ENCODE measurements around the gene CLDN7. TPM values are rescaled to one million over a fixed set of nuclear protein-coding genes. Genes with fewer than 3 reads are reported as not detected.

Gene CLDN7
- total and polyA plus RNA-seq, 3 experiments from 2014 or later: 0.63 to 2.1 (median 1.1) TPM

DNA sequence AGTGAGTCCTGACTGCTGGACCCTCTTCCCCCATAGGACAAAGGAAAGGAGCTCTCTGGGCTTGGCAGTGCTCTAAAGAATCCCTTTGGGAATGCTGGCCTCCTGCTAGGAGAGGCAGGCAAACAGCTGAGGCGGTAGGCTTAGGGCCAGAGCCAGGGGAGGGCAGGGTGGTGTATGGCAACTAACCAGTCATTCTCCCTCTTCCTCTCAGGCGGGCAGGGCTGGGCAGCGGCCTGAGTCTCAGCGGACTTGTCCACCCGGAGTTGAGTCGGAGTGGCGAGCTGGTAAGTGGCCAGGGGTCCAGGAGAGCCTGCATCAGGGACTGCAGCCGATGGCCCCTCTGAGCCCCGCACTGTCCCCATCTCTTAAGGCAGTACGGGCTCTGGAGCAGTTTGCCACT lies 38.2 kb downstream of the CLDN7 start:
- H3K9me3 Mint-ChIP-seq: no peaks in the 10 kb centered on the region
- H3K4me1 Mint-ChIP-seq: peaks cover 19 to 30% (median 21%) of the 10 kb centered on the region in 3 donors
- no peaks in the 10 kb centered on the region for H3K27me3 Mint-ChIP-seq
- ChIA-PET CTCF (no interaction called here), POLR2A (interaction anchor here (1.1 kb wide), 1 partner anchor 10 kb away, joined by 3 read pairs; the partner anchor contains the start of gene DVL2)
- Histone ChIP-seq H3K27ac (ENCODE audit: low read depth, low read length) (no peak overlapping the region), H3K4me1 (ENCODE audit: insufficient read depth, low read length) (peaks cover 20% of the 10 kb centered on the region), H3K36me3 (ENCODE audit: insufficient read depth, low read length) (peaks cover 47% of the 10 kb centered on the region), H3K9me3 (ENCODE audit: low read length) (no peaks in the 10 kb centered on the region), H3K27me3 (ENCODE audit: insufficient read depth, low read length, poor library complexity, severe bottlenecking) (no peaks in the 10 kb centered on the region), H3K4me3 (ENCODE audit: low read length) (no peak overlapping the region)
- H3K27ac Mint-ChIP-seq: peak overlapping the region in 1 of 8 donors; percentile 1
- peaks cover 0 to 79% (median 2%) of the 10 kb centered on the region in 3 donors for H3K36me3 Mint-ChIP-seq
- no peak overlapping the region for H3K4me3 Mint-ChIP-seq
- no peak for DNase-seq

DNA sequence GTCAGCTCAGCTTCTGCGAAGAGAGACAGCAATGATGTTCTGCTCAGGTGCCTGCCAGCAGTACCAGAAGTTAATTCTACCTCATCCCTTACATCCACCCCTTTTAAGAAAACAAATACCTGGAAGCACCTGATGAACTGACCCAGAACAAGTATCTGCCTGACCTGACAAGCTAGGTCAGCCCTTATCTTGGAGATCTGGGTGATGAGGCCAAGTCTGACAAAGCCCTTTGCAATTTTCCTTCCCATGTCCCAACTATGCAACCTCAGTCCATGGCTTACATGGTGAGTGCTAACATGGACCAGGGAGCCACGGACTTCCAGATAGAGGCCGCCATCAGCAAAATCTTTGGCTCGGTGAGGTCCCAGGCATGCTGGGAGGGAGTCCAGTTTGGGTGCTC lies 38.9 kb downstream of the CLDN7 start:
- DNase-seq: peak in 1 of 5 donors; percentile 30
- no peaks in the 10 kb centered on the region for H3K27me3 Mint-ChIP-seq
- H3K27me3 ChIP-seq (ENCODE audit: insufficient read depth, low read length, poor library complexity, severe bottlenecking): no peaks in the 10 kb centered on the region
- no peak overlapping the region for H3K27ac ChIP-seq (ENCODE audit: low read depth, low read length)
- peaks cover 0 to 72% (median 2%) of the 10 kb centered on the region in 3 donors for H3K36me3 Mint-ChIP-seq
- ChIA-PET CTCF (no interaction called here), POLR2A (interaction anchor here (0.8 to 1.1 kb wide), 2 partner anchors 11 to 14 kb away, joined by 3 read pairs; partner anchors contain the start of gene DVL2)
- no peak overlapping the region for H3K4me3 ChIP-seq (ENCODE audit: low read length)
- H3K9me3 ChIP-seq (ENCODE audit: low read length): no peaks in the 10 kb centered on the region
- H3K36me3 ChIP-seq (ENCODE audit: insufficient read depth, low read length): peaks cover 39% of the 10 kb centered on the region
- peak overlapping the region in 1 of 7 donors; percentile 58 for H3K4me3 Mint-ChIP-seq
- H3K27ac Mint-ChIP-seq: peak overlapping the region in 4 of 8 donors; percentile 5 to 92 (median 46)
- H3K9me3 Mint-ChIP-seq: no peaks in the 10 kb centered on the region
- peaks cover 21 to 38% (median 26%) of the 10 kb centered on the region in 3 donors for H3K4me1 Mint-ChIP-seq
- H3K4me1 ChIP-seq (ENCODE audit: insufficient read depth, low read length): peaks cover 27% of the 10 kb centered on the region

DNA sequence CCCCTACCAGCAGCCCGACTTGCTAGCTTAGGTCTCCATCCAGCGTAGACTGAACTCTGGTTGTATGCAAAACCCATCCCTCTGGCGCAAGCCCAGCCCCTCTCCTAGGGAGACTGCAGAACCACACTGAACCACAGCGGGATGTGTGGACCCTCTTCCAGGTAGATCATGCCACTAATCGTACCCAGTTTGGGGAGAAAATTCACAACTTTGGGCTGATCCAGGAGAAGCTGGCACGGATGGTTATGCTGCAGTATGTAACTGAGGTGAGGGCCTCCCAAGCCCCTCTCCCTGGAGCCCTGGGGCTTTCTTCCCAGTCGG lies 39.3 kb downstream of the CLDN7 start:
- H3K9me3 Mint-ChIP-seq: no peaks in the 10 kb centered on the region
- Histone ChIP-seq H3K27ac (ENCODE audit: low read depth, low read length) (no peak overlapping the region), H3K27me3 (ENCODE audit: insufficient read depth, low read length, poor library complexity, severe bottlenecking) (no peaks in the 10 kb centered on the region), H3K36me3 (ENCODE audit: insufficient read depth, low read length) (peaks cover 35% of the 10 kb centered on the region), H3K4me3 (ENCODE audit: low read length) (no peak overlapping the region), H3K4me1 (ENCODE audit: insufficient read depth, low read length) (peaks cover 32% of the 10 kb centered on the region), H3K9me3 (ENCODE audit: low read length) (no peaks in the 10 kb centered on the region)
- ChIA-PET POLR2A (interaction anchor here (0.8 to 1.1 kb wide), 2 partner anchors 11 to 14 kb away, joined by 3 read pairs; partner anchors contain the start of gene DVL2), CTCF (interaction anchor here (4.7 kb wide), 1 partner anchor 12 kb away, joined by 20 read pairs; the partner anchor contains the start of gene DVL2)
- H3K36me3 Mint-ChIP-seq: peaks cover 0 to 67% (median 2%) of the 10 kb centered on the region in 3 donors
- DNase-seq: no peak
- peak overlapping the region in 1 of 8 donors; percentile 47 for H3K27ac Mint-ChIP-seq
- no peaks in the 10 kb centered on the region for H3K27me3 Mint-ChIP-seq
- peaks cover 23 to 39% (median 27%) of the 10 kb centered on the region in 3 donors for H3K4me1 Mint-ChIP-seq
- H3K4me3 Mint-ChIP-seq: peak overlapping the region in 1 of 7 donors; percentile 58

DNA sequence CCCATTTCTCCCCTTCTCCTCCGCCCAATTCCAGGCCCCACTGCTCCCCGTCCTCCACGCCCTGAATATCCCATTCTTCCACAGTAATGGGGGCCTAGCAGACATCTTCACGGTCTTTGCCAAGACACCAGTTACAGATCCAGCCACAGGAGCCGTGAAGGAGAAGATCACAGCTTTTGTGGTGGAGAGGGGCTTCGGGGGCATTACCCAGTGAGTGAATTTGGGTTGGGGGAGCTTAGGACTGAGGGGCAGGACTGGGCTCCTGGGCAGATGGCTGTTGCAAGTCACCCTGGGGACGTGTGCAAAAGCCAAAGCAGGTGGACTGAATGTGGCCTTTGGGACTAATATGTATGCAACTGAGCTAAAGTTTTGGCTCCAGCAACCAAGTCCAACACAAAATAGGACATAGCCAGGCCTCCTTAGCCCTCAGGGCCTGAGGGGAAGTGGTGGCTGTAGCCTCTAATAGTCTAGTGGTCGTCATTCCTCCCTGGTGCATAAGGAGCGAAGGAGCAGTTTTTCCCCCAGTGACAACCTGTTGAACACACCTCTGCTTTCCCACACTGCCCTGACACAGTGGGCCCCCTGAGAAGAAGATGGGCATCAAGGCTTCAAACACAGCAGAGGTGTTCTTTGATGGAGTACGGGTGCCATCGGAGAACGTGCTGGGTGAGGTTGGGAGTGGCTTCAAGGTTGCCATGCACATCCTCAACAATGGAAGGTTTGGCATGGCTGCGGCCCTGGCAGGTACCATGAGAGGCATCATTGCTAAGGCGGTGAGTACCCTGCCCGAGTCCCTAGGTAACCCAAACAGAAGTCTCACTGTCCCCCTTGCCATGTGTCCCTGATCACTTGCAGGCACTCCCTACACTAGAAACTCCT lies 39.9 kb downstream of the CLDN7 start:
- Mint-ChIP-seq H3K27me3 (no peaks in the 10 kb centered on the region), H3K27ac (peak overlapping the region in 5 of 8 donors; percentile 17 to 97 (median 66)), H3K4me3 (peak overlapping the region in 2 of 7 donors; percentile 44 to 58), H3K4me1 (peaks cover 26 to 43% (median 30%) of the 10 kb centered on the region in 3 donors), H3K36me3 (peaks cover 0 to 63% (median 2%) of the 10 kb centered on the region in 3 donors), H3K9me3 (no peaks in the 10 kb centered on the region)
- ChIA-PET POLR2A (interaction anchor here (2.1 kb wide), 1 partner anchor 20 kb away, joined by 13 read pairs; the partner anchor contains the start of gene GABARAP), CTCF (interaction anchor here (1.0 to 4.7 kb wide), 2 partner anchors 13 to 74 kb away, joined by 5 to 20 read pairs; partner anchors contain the start of gene DVL2)
- DNase-seq: peak in 1 of 5 donors; percentile 39
- H3K36me3 ChIP-seq (ENCODE audit: insufficient read depth, low read length): peaks cover 32% of the 10 kb centered on the region
- no peaks in the 10 kb centered on the region for H3K27me3 ChIP-seq (ENCODE audit: insufficient read depth, low read length, poor library complexity, severe bottlenecking)
- H3K4me1 ChIP-seq (ENCODE audit: insufficient read depth, low read length): peaks cover 36% of the 10 kb centered on the region
- no peaks in the 10 kb centered on the region for H3K9me3 ChIP-seq (ENCODE audit: low read length)
- H3K27ac ChIP-seq (ENCODE audit: low read depth, low read length): no peak overlapping the region
- H3K4me3 ChIP-seq (ENCODE audit: low read length): no peak overlapping the region

DNA sequence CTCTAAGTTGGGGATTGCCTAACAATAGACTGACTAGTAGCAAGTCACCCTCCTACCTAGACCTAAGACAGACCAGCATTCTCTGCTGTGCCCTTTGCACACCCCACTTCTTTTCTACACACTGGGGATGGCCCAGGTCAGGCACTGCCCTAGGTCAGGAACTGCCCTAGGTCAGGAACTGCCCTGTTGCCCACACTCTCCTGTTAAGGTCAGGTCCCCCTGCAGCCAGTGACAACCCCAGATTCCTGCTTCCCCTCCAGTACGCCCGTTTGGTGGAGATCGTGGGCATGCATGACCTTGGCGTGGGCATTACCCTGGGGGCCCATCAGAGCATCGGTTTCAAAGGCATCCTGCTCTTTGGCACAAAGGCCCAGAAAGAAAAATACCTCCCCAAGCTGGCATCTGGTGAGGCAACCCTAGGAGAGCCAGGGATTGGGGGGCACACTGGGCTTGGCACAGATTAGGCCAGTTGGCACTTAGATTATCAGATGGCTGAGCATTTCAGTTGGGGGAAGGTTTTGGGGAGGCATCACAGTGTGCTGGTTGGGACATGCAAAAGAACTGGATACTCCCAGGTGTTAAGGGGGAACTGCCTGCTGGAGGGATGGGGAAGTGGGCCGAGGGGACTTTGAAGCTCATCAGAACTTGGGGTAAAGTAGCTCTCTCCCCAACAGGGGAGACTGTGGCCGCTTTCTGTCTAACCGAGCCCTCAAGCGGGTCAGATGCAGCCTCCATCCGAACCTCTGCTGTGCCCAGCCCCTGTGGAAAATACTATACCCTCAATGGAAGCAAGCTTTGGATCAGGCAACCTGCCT lies 40.8 kb downstream of the CLDN7 start:
- H3K36me3 Mint-ChIP-seq: peaks cover 0 to 55% (median 2%) of the 10 kb centered on the region in 3 donors
- peaks cover 25% of the 10 kb centered on the region for H3K36me3 ChIP-seq (ENCODE audit: insufficient read depth, low read length)
- peaks cover 42% of the 10 kb centered on the region for H3K4me1 ChIP-seq (ENCODE audit: insufficient read depth, low read length)
- H3K27me3 ChIP-seq (ENCODE audit: insufficient read depth, low read length, poor library complexity, severe bottlenecking): no peaks in the 10 kb centered on the region
- DNase-seq: no peak
- H3K4me3 ChIP-seq (ENCODE audit: low read length): no peak overlapping the region
- H3K4me3 Mint-ChIP-seq: peak overlapping the region; percentile 74 to 96 (median 93)
- no peaks in the 10 kb centered on the region for H3K9me3 Mint-ChIP-seq
- H3K4me1 Mint-ChIP-seq: peaks cover 28 to 47% (median 34%) of the 10 kb centered on the region in 3 donors
- no peaks in the 10 kb centered on the region for H3K27me3 Mint-ChIP-seq
- no peaks in the 10 kb centered on the region for H3K9me3 ChIP-seq (ENCODE audit: low read length)
- CTCF ChIA-PET: interaction anchor here (0.8 to 4.7 kb wide), 9 partner anchors 13 to 339 kb away, joined by 3 to 23 read pairs (median 5); partner anchors contain the start of genes DVL2 and SLC2A4
- H3K27ac ChIP-seq (ENCODE audit: low read depth, low read length): no peak overlapping the region
- H3K27ac Mint-ChIP-seq: peak overlapping the region in 7 of 8 donors; percentile 81 to 98 (median 93)
- POLR2A ChIA-PET: interaction anchor here (1.0 to 3.1 kb wide), 4 partner anchors 13 to 21 kb away, joined by 5 to 31 read pairs (median 10); partner anchors contain the start of genes DVL2, GABARAP and PHF23

DNA sequence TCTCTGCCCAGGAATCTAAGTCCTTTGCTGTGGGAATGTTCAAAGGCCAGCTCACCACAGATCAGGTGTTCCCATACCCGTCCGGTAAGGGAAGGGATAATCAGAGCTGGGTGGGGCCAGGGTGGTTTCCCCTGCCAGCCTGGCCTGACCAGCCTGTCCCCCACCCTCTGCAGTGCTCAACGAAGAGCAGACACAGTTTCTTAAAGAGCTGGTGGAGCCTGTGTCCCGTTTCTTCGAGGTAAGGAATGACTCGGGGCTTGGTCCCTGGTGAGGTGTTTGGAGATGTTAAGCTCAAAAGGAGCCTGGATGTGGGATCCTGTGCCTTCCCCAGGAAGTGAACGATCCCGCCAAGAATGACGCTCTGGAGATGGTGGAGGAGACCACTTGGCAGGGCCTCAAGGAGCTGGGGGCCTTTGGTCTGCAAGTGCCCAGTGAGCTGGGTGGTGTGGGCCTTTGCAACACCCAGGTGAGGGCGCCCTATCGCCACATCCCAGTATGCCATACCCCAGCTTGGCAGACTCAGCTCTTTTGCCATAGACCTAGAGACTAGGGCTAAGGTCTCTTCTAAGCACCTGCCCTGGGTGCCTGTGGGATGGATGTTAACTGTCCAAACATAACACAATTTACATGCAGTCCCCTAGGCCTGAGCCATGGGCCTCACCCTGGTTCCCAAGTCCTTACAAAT lies 41.5 kb downstream of the CLDN7 start:
- H3K27me3 ChIP-seq (ENCODE audit: insufficient read depth, low read length, poor library complexity, severe bottlenecking): no peaks in the 10 kb centered on the region
- Mint-ChIP-seq H3K4me1 (peaks cover 33 to 55% (median 41%) of the 10 kb centered on the region in 3 donors), H3K27ac (peak overlapping the region; percentile 81 to 98 (median 94)), H3K36me3 (peaks cover 0 to 49% (median 2%) of the 10 kb centered on the region in 3 donors), H3K4me3 (peak overlapping the region; percentile 74 to 96 (median 93)), H3K9me3 (no peaks in the 10 kb centered on the region), H3K27me3 (no peaks in the 10 kb centered on the region)
- H3K4me1 ChIP-seq (ENCODE audit: insufficient read depth, low read length): peaks cover 49% of the 10 kb centered on the region
- H3K9me3 ChIP-seq (ENCODE audit: low read length): no peaks in the 10 kb centered on the region
- ChIA-PET POLR2A (interaction anchor here (1.0 to 3.1 kb wide), 6 partner anchors 14 to 465 kb away, joined by 3 to 31 read pairs (median 6); partner anchors contain the start of genes DVL2, GABARAP and PHF23), CTCF (interaction anchor here (0.6 to 4.7 kb wide), 9 partner anchors 14 to 340 kb away, joined by 3 to 23 read pairs (median 5); partner anchors contain the start of genes DVL2 and SLC2A4)
- H3K36me3 ChIP-seq (ENCODE audit: insufficient read depth, low read length): peaks cover 25% of the 10 kb centered on the region
- peak overlapping the region; percentile 70 for H3K27ac ChIP-seq (ENCODE audit: low read depth, low read length)
- peak; percentile 21 to 72 (median 42) for DNase-seq
- peak overlapping the region; percentile 67 for H3K4me3 ChIP-seq (ENCODE audit: low read length)
